HepG2 (cell line): ENCODE measurements around the gene DCLRE1C. TPM values are rescaled to one million over a fixed set of nuclear protein-coding genes. Genes with fewer than 3 reads are reported as not detected.

Source experiments
- AHR ChIP-seq: IDR thresholded peaks from 2 replicates; pipeline ENCODE4 v1.6.1; 2018; ENCODE audit warnings: missing genetic modification reagents, missing compliant biosample characterization
- FOXJ3 ChIP-seq: sonication (generic); formaldehyde crosslinking; IDR thresholded peaks from 2 replicates; pipeline ENCODE4 v1.4.0; 2020; ENCODE audit warnings: missing genetic modification reagents, mild to moderate bottlenecking, borderline replicate concordance
- HOXA3 ChIP-seq: sonication (generic); formaldehyde crosslinking; IDR thresholded peaks from 2 replicates; pipeline ENCODE4 v1.5.0; 2020; ENCODE audit warnings: missing genetic modification reagents
- KAT8 ChIP-seq: IDR thresholded peaks from 2 replicates; pipeline ENCODE4 v1.6.1; 2016; ENCODE audit warnings: missing genetic modification reagents, missing compliant biosample characterization
- KLF13 ChIP-seq: sonication (generic); formaldehyde crosslinking; IDR thresholded peaks from 2 replicates; pipeline ENCODE4 v1.4.0; 2020; ENCODE audit warnings: mild to moderate bottlenecking, missing genetic modification reagents
- NFIB ChIP-seq: sonication (generic); formaldehyde crosslinking; IDR thresholded peaks from 2 replicates; pipeline ENCODE4 v1.9.0; 2021; ENCODE audit warnings: missing genetic modification reagents, mild to moderate bottlenecking, borderline replicate concordance
- RFXAP ChIP-seq: sonication (generic); formaldehyde crosslinking; IDR thresholded peaks from 2 replicates; pipeline ENCODE4 v1.4.0; 2020; ENCODE audit warnings: missing genetic modification reagents, borderline replicate concordance
- TBX3 ChIP-seq: fragments of 450-650 bp; IDR thresholded peaks from 2 replicates; pipeline ENCODE4 v1.6.1; 2017; ENCODE audit warnings: antibody characterized with exemption, mild to moderate bottlenecking, inconsistent platforms, borderline replicate concordance
- YY1 ChIP-seq: IDR thresholded peaks from 2 replicates; pipeline ENCODE4 v1.6.1; 2011; ENCODE audit warnings: low read length, low read depth, moderate library complexity, mild to moderate bottlenecking; ENCODE audit not compliant: insufficient read depth, insufficient replicate concordance
- ZBTB3 ChIP-seq: sonication (generic); formaldehyde crosslinking; IDR thresholded peaks from 2 replicates; pipeline ENCODE4 v1.4.0; 2020; ENCODE audit warnings: low read depth, mild to moderate bottlenecking, moderate library complexity, missing genetic modification reagents, borderline replicate concordance
- ZFP37 ChIP-seq: sonication (generic); formaldehyde crosslinking; IDR thresholded peaks from 2 replicates; pipeline ENCODE4 v1.4.0; 2020; ENCODE audit warnings: missing genetic modification reagents, borderline replicate concordance
- ZNF543 ChIP-seq: sonication (generic); formaldehyde crosslinking; IDR thresholded peaks from 2 replicates; pipeline ENCODE4 v1.4.0; 2020; ENCODE audit warnings: mild to moderate bottlenecking, missing genetic modification reagents
- ZNF781 ChIP-seq: sonication (generic); formaldehyde crosslinking; IDR thresholded peaks from 2 replicates; pipeline ENCODE4 v1.5.1; 2020; ENCODE audit warnings: borderline replicate concordance, mild to moderate bottlenecking, missing genetic modification reagents; ENCODE audit errors: not compliant biosample characterization
- polyA plus RNA-seq, 8 experiments: library from polyadenylated mRNA; depleted of rRNA in 3 of 8; stranded (reverse) in 7 of 8; unstranded in 1 of 8; fragments of >200 nt; fragmentation: Illumina TruSeq in 4 of 8; extraction: Trizol in 4 of 8; gene quantifications; 2 replicates each; pipeline versions ENCODE4 v1.2.1 to v1.2.3, GENCODE V29; 2011 to 2016; ENCODE audit warnings: low read depth in 4 of 8, missing spikeins in 1 of 8, mixed read lengths in 1 of 8; ENCODE audit not compliant: insufficient read depth in 1 of 8
- total RNA-seq, 5 experiments: library from RNA; depleted of rRNA; stranded (reverse); fragments of >200 nt; fragmentation: Illumina TruSeq; extraction: Trizol; gene quantifications; 2 replicates each; pipeline ENCODE4 v1.2.3, GENCODE V29; 2016; ENCODE audit warnings: low read depth in 1 of 5
- TF ChIP-seq, protein P1 (sequence below): sonication (generic); formaldehyde crosslinking; IDR thresholded peaks from 2 replicates; pipeline ENCODE4 v1.4.0; 2020; ENCODE audit warnings: missing genetic modification reagents
- TF ChIP-seq, protein P2 (sequence below): sonication (generic); formaldehyde crosslinking; IDR thresholded peaks from 2 replicates; pipeline ENCODE4 v1.5.1; 2020; ENCODE audit warnings: missing genetic modification reagents, mild to moderate bottlenecking, borderline replicate concordance
- TF ChIP-seq, protein P3 (sequence below): sonication (generic); formaldehyde crosslinking; IDR thresholded peaks from 2 replicates; pipeline ENCODE4 v1.5.1; 2020; ENCODE audit warnings: missing genetic modification reagents, mild to moderate bottlenecking, borderline replicate concordance
- TF ChIP-seq, protein P4 (sequence below): sonication (generic); formaldehyde crosslinking; IDR thresholded peaks from 2 replicates; pipeline ENCODE4 v1.4.0; 2020; ENCODE audit warnings: mild to moderate bottlenecking, missing genetic modification reagents
- TF ChIP-seq, protein P5 (sequence below): sonication (generic); formaldehyde crosslinking; IDR thresholded peaks from 2 replicates; pipeline ENCODE4 v1.8.0; 2022; ENCODE audit warnings: mild to moderate bottlenecking, missing genetic modification reagents

DCLRE1C gene
- total and polyA plus RNA-seq, 2 of the 13 experiments (the other 11 are each of a cell fraction or from before 2014, with no cell fraction given) = 3.0 to 10.3 TPM

DNA sequence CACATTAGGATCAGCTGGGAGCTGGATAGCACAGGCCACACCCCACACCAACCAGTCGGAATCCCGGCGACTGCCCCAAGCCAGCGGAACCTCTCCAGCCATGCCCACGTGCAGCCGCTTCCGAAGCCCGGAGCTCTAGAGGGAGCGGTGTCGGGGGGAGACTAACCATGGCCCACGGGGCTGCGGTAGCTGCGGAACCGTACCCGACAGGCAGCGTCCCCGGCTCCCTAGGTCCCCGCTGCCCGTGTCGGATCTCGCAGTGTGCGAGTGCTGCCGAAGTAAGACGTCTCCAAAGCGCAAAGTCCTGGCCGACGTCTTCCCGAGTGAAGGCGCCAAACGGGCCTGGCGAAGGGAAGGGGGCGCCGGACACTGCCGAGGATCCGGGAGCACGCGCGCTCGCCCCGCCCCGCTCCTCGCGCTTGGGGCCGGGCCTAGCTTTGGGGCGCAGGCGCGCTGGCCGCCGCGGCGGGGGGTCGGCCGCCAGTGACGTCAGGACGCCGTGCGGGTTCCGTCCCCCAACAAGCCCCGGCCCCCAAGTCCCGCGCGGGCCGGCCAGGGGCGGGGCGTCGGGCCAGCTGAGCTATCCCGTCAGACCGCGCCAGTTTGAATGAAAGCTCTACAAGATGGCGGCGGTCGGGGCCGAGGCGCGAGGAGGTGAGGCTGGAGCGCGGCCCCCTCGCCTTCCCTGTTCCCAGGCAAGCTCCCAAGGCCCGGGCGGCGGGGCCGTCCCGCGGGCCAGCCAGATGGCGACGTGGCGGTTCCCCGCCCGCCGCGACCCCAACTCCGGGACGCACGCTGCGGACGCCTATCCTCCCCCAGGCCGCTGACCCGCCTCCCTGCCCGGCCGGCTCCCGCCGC, 75.4 kb downstream of the DCLRE1C start, which contains the start of gene SUV39H2 (continued):
- TF ChIP-seq FOXJ3 (CRISPR knock-in tag) (no peak), RFXAP (CRISPR knock-in tag) (peak; percentile 79; the same call in 1 of the 2 replicates), ZBTB3 (no peak), NFIB (CRISPR knock-in tag) (no peak), HOXA3 (CRISPR knock-in tag) (peak; percentile 83), TBX3 (no peak), KAT8 (CRISPR knock-in tag) (peak; percentile 80), KLF13 (no peak; the same call in 1 of the 2 replicates), ZFP37 (CRISPR knock-in tag) (0 out of 2 replicates have a peak, but pooled peaks have one; percentile 51), YY1 (peak; percentile 96), ZNF781 (peak; percentile 82), AHR (CRISPR knock-in tag) (no peak), ZNF543 (peak; percentile 66; the same call in 1 of the 2 replicates)
- TF ChIP-seq, protein P1, sequence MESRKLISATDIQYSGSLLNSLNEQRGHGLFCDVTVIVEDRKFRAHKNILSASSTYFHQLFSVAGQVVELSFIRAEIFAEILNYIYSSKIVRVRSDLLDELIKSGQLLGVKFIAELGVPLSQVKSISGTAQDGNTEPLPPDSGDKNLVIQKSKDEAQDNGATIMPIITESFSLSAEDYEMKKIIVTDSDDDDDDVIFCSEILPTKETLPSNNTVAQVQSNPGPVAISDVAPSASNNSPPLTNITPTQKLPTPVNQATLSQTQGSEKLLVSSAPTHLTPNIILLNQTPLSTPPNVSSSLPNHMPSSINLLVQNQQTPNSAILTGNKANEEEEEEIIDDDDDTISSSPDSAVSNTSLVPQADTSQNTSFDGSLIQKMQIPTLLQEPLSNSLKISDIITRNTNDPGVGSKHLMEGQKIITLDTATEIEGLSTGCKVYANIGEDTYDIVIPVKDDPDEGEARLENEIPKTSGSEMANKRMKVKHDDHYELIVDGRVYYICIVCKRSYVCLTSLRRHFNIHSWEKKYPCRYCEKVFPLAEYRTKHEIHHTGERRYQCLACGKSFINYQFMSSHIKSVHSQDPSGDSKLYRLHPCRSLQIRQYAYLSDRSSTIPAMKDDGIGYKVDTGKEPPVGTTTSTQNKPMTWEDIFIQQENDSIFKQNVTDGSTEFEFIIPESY = no peak
- TF ChIP-seq, protein P2, sequence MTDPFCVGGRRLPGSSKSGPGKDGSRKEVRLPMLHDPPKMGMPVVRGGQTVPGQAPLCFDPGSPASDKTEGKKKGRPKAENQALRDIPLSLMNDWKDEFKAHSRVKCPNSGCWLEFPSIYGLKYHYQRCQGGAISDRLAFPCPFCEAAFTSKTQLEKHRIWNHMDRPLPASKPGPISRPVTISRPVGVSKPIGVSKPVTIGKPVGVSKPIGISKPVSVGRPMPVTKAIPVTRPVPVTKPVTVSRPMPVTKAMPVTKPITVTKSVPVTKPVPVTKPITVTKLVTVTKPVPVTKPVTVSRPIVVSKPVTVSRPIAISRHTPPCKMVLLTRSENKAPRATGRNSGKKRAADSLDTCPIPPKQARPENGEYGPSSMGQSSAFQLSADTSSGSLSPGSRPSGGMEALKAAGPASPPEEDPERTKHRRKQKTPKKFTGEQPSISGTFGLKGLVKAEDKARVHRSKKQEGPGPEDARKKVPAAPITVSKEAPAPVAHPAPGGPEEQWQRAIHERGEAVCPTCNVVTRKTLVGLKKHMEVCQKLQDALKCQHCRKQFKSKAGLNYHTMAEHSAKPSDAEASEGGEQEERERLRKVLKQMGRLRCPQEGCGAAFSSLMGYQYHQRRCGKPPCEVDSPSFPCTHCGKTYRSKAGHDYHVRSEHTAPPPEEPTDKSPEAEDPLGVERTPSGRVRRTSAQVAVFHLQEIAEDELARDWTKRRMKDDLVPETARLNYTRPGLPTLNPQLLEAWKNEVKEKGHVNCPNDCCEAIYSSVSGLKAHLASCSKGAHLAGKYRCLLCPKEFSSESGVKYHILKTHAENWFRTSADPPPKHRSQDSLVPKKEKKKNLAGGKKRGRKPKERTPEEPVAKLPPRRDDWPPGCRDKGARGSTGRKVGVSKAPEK (CRISPR knock-in tag) = no peak
- TF ChIP-seq, protein P3, sequence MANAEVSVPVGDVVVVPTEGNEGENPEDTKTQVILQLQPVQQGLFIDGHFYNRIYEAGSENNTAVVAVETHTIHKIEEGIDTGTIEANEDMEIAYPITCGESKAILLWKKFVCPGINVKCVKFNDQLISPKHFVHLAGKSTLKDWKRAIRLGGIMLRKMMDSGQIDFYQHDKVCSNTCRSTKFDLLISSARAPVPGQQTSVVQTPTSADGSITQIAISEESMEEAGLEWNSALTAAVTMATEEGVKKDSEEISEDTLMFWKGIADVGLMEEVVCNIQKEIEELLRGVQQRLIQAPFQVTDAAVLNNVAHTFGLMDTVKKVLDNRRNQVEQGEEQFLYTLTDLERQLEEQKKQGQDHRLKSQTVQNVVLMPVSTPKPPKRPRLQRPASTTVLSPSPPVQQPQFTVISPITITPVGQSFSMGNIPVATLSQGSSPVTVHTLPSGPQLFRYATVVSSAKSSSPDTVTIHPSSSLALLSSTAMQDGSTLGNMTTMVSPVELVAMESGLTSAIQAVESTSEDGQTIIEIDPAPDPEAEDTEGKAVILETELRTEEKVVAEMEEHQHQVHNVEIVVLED (CRISPR knock-in tag) = peak; percentile 90
- TF ChIP-seq, protein P4, sequence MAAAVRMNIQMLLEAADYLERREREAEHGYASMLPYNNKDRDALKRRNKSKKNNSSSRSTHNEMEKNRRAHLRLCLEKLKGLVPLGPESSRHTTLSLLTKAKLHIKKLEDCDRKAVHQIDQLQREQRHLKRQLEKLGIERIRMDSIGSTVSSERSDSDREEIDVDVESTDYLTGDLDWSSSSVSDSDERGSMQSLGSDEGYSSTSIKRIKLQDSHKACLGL (CRISPR knock-in tag) = peak; percentile 71; the same call in 1 of the 2 replicates
- TF ChIP-seq, protein P5, sequence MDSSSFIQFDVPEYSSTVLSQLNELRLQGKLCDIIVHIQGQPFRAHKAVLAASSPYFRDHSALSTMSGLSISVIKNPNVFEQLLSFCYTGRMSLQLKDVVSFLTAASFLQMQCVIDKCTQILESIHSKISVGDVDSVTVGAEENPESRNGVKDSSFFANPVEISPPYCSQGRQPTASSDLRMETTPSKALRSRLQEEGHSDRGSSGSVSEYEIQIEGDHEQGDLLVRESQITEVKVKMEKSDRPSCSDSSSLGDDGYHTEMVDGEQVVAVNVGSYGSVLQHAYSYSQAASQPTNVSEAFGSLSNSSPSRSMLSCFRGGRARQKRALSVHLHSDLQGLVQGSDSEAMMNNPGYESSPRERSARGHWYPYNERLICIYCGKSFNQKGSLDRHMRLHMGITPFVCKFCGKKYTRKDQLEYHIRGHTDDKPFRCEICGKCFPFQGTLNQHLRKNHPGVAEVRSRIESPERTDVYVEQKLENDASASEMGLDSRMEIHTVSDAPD = peak; percentile 72; the same call in 1 of the 2 replicates
